HL-60 (cell line): ENCODE data around the gene LRP5.

Experiments used
- DNase-seq, 2 experiments: peaks; one replicate each; pipeline ENCODE4 v3.0.0-alpha.2; 2010 to 2020; ENCODE audit warnings: low read depth in 1 of 2, low spot score in 1 of 2
- H3K27ac ChIP-seq: fragments of 250-450 bp; sonication (Bioruptor Pico); replicated peaks from 2 replicates; pipeline ENCODE4 v1.5.1; 2020; ENCODE audit warnings: mild to moderate bottlenecking, moderate library complexity
- H3K27me3 ChIP-seq: fragments of 250-450 bp; sonication (Bioruptor Pico); 2 replicates; pipeline ENCODE4 v1.5.1; 2021; ENCODE audit warnings: mild to moderate bottlenecking, moderate library complexity; ENCODE audit not compliant: insufficient read depth, poor library complexity, severe bottlenecking
- H3K4me3 ChIP-seq: replicated peaks from 2 replicates; pipeline ENCODE4 v1.5.1; 2011; ENCODE audit warnings: mild to moderate bottlenecking, control low read depth, low read length; ENCODE audit not compliant: insufficient read depth
- GABPA ChIP-seq: IDR thresholded peaks from 2 replicates; pipeline ENCODE4 v1.6.1; 2012; ENCODE audit warnings: low read depth
- POLR2AphosphoS5 ChIP-seq: IDR thresholded peaks from 2 replicates; pipeline ENCODE4 v1.6.1; 2012; ENCODE audit warnings: low read depth
- SPI1 ChIP-seq: IDR thresholded peaks from 2 replicates; pipeline ENCODE4 v1.6.1; 2012; ENCODE audit warnings: low read depth, mild to moderate bottlenecking, borderline replicate concordance
- TF ChIP-seq, protein P1 (sequence below): IDR thresholded peaks from 2 replicates; pipeline ENCODE4 v1.6.1; 2012; ENCODE audit warnings: low read depth; ENCODE audit not compliant: insufficient replicate concordance
- TF ChIP-seq, protein P2 (sequence below): IDR thresholded peaks from one replicate; pipeline ENCODE4 v1.5.1; 2011; ENCODE audit warnings: low read length, control low read depth, inconsistent platforms; ENCODE audit not compliant: insufficient read depth

LRP5 gene

DNA sequence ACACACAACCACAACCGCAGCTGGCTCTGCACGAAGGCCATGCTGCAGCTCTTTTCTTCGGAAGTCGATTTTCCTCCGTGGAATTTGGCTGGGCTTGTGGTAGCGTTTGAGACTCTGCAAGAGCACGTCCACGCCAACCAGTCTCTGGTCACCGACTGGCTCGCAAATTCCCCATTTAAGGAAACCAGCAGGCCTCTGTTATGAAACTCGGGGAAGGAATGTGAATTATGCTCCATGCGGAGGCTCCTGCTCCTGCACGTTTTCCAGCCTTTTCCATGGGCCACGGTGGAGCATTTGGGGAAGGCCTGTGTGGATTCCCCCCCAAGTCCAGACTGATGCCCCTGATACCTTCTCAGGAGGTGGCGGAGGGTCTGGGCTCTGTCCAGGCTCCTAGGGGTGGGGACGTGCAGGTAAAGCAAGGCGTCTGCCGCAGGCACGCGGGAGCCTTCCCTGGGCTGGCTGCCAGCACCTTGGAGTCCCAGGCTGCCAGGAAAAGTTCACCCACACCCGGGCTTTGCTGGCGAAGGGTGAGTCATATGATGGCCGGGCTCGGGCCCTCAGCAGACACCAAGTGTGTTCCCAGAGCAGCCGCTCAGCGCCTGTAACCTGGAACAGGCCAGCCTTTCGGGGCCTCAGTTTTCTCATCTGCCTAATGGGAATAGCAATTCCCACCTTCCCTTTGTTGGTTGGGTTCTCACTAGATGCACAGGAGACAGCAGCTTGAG lies 41.9 kb downstream of the LRP5 start:
- DNase-seq, result no peak
- H3K27ac ChIP-seq, result no peak overlapping the region
- TF ChIP-seq SPI1, result no peak
- no peak for TF ChIP-seq POLR2AphosphoS5
- TF ChIP-seq, protein P1, sequence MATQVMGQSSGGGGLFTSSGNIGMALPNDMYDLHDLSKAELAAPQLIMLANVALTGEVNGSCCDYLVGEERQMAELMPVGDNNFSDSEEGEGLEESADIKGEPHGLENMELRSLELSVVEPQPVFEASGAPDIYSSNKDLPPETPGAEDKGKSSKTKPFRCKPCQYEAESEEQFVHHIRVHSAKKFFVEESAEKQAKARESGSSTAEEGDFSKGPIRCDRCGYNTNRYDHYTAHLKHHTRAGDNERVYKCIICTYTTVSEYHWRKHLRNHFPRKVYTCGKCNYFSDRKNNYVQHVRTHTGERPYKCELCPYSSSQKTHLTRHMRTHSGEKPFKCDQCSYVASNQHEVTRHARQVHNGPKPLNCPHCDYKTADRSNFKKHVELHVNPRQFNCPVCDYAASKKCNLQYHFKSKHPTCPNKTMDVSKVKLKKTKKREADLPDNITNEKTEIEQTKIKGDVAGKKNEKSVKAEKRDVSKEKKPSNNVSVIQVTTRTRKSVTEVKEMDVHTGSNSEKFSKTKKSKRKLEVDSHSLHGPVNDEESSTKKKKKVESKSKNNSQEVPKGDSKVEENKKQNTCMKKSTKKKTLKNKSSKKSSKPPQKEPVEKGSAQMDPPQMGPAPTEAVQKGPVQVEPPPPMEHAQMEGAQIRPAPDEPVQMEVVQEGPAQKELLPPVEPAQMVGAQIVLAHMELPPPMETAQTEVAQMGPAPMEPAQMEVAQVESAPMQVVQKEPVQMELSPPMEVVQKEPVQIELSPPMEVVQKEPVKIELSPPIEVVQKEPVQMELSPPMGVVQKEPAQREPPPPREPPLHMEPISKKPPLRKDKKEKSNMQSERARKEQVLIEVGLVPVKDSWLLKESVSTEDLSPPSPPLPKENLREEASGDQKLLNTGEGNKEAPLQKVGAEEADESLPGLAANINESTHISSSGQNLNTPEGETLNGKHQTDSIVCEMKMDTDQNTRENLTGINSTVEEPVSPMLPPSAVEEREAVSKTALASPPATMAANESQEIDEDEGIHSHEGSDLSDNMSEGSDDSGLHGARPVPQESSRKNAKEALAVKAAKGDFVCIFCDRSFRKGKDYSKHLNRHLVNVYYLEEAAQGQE, result no peak
- TF ChIP-seq, protein P2, sequence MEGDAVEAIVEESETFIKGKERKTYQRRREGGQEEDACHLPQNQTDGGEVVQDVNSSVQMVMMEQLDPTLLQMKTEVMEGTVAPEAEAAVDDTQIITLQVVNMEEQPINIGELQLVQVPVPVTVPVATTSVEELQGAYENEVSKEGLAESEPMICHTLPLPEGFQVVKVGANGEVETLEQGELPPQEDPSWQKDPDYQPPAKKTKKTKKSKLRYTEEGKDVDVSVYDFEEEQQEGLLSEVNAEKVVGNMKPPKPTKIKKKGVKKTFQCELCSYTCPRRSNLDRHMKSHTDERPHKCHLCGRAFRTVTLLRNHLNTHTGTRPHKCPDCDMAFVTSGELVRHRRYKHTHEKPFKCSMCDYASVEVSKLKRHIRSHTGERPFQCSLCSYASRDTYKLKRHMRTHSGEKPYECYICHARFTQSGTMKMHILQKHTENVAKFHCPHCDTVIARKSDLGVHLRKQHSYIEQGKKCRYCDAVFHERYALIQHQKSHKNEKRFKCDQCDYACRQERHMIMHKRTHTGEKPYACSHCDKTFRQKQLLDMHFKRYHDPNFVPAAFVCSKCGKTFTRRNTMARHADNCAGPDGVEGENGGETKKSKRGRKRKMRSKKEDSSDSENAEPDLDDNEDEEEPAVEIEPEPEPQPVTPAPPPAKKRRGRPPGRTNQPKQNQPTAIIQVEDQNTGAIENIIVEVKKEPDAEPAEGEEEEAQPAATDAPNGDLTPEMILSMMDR, result no peak
- TF ChIP-seq GABPA, result no peak
- no peak overlapping the region for H3K4me3 ChIP-seq
- no peaks in the 10 kb centered on the region for H3K27me3 ChIP-seq

DNA sequence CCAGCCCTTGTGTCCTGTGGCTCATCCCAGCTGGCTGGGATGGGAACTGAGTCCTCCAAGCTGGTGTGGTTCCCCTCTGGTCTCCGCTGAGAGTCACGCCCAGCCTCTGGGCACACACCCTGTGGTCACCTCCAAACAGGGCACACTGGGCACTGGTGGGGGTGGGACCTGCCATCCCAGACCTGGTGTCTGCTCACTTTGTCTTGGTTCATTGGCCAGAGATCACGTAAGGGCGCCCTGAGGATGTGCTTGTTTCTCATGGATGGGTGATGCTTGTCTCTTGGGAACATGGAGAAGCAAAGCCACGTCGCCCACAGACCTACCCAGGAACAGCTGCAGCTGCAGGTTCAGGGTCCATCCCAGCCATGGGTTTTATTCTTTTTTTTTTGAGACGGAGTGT lies 43.1 kb downstream of the LRP5 start:
- no peak for DNase-seq
- H3K4me3 ChIP-seq, result no peak overlapping the region
- TF ChIP-seq GABPA, result no peak
- no peak for TF ChIP-seq SPI1
- no peaks in the 10 kb centered on the region for H3K27me3 ChIP-seq
- H3K27ac ChIP-seq, result no peak overlapping the region

DNA sequence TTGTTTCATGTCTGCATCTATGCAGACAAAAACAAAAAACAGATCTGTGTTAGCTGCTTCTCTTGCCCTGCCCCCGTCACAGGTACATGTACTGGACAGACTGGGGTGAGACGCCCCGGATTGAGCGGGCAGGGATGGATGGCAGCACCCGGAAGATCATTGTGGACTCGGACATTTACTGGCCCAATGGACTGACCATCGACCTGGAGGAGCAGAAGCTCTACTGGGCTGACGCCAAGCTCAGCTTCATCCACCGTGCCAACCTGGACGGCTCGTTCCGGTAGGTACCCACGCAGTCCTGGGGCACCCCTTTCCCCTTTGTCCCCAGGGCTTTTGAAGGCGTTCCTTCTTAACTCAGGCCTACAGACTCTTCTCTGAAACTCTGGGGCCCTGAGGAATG lies 45.2 kb downstream of the LRP5 start:
- no peak for DNase-seq
- H3K27me3 ChIP-seq, result no peaks in the 10 kb centered on the region
- no peak overlapping the region for H3K4me3 ChIP-seq
- H3K27ac ChIP-seq, result no peak overlapping the region
- no peak for TF ChIP-seq SPI1
- TF ChIP-seq, protein P2, result no peak
- TF ChIP-seq, protein P1, result no peak
- no peak for TF ChIP-seq POLR2AphosphoS5
- no peak for TF ChIP-seq GABPA

DNA sequence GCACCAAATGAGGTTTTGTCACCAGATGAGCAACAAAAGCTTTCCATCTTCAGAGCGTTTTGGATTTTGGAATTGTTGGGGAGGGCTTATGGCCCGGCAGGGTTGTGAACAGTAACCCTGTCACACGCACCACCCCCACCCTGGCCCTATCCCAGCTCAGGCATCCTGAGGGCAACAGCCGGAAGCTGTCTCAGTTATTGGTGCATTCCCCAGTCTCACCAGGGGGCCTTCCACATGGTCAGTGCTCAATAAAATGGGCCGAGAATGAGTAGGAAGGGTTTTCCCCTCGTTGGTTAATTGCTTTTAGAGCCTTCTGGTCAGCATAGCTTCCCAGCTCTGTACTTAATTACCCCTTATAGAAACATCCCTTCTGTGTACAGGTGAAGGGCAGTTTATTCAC lies 46.0 kb downstream of the LRP5 start:
- DNase-seq, result no peak
- Histone ChIP-seq H3K27ac (no peak overlapping the region), H3K4me3 (no peak overlapping the region), H3K27me3 (no peaks in the 10 kb centered on the region)
- TF ChIP-seq, protein P2, result no peak
- TF ChIP-seq SPI1 (no peak), GABPA (no peak), POLR2AphosphoS5 (no peak)
- TF ChIP-seq, protein P1, result no peak
